ENCODE data around the gene CSDE1.

CSDE1 gene

DNA sequence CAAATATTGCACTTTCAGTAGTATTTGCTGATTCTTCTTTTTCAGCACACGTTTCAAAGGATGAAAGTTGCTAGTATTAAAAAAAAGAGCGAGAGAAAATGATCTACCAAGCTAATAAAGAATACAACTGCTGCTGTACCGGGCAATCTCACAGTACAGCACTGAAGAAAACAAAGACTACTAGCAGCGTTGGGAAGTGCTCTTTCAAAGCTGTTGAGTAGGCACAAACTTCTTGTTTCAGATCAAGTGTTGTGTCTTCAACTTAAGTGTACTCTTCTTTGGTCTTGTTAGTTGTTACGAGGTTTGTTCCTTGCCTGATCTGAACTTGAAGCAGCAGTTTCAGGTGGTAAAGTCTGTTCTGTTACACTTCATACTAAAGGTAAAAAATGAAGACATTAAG is 7.9 kb downstream of the CSDE1 start:
- DNase-seq (ENCODE audit: low spot score), result no peak

DNA sequence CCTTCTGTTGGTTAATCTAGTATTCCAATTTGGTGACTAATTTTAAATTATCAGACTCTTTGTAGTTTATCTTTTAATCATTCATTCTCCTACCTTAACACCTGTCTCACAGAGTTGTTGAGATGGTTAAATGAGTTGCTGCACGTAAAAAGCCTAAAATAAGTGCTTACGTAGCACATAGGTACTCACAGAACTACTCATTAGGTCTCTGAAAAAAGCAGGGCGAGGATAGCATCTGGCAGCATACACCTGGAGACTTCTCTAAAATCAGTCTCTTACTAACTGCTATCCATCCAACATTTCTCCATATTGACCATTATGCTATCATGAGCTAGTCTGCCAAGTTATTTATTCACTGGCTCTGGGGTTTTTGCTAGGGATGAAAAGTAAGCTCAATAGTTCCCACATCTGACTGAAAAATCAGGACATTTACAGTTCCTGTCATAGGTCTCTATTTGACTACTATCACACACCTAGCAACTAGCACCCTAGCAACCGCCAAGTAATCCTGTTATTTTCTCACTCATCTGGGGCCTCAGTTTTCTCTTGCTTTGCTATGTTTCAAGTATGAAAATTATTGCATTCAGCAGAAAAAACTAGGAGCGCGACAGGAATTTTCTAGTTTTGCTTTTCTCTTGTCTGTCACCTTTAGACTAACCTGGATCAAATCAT is 11.2 kb downstream of the CSDE1 start:
- no peak for DNase-seq (ENCODE audit: low spot score)

DNA sequence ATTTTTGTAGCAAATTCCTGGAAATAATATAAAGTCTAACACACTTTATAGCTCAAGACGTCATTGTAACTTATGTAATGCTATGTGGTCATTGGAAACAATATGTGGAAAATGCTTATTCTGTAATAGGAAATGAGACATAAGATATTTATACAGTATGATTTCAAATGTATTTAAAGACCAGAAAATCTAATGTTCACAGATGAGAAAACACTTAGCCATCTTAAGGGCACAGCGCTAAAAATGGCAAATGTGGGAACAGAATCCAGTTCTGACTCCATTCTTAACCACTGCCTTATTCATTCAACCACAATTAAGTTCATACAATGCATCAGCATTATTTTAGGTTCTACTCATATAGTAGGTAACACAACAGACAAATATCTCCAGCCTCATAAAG is 12.5 kb downstream of the CSDE1 start:
- DNase-seq (ENCODE audit: low spot score), result no peak

DNA sequence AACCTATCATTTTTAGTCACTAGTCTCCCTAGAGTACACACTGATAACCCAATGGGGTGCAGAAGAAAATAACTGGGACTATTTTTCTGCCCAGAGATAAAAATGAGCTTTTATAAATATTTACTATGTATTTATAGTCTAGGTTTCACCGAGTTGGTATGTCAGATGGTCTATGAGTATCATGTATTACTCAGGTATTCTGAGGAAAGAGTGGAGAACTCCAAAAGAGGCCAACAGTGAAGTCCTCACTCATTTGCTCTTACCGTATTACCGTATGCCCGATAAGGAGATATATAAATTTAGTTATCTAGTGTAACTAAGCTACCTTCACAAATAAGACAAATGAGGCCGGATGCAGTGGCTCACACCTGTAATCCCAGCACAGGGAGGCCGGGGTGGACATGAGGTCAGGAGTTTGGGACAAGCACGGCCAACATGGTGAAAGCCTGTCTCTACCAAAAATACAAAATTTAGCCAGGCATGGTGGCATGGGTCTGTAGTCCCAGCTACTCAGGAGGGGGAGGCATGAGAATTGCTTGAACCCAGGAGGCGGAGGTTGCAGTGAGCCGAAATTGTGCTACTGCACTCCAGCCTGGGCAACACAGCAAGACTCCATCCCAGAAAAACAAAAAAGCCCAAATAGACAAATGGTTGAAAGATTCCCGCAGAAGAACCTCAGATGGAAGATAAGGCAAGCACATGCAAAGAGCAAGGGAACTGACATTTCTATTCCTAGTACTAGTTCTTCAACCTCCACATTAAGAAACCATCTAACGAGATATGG is 15.6 kb downstream of the CSDE1 start:
- no peak for DNase-seq (ENCODE audit: low spot score)

GRCh38 chr1:114740331-114740730 is 17.5 kb downstream of the CSDE1 start:
- no peak for DNase-seq (ENCODE audit: low spot score)

GRCh38 chr1:114737314-114737849 is 20.4 kb downstream of the CSDE1 start:
- DNase-seq (ENCODE audit: low spot score), result no peak

DNA sequence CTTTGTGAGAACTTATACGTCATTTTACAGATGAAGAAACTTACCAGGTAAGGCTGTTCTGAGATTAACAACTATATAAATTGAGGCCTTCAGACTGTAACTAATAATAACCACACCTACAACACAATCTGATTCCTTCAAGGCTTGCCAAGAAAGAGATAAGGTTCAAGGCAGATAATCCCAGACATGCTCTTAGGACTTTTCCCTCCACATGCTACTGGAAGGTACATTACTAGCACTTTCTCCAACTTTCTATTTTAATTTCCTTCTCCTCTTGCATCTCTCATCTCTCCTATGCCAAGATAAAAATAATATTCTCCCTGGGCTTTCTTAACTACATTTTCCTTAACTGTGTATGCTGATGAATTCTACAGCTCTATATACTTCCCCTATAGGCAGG is 22.3 kb downstream of the CSDE1 start:
- no peak for DNase-seq (ENCODE audit: low spot score)

DNA sequence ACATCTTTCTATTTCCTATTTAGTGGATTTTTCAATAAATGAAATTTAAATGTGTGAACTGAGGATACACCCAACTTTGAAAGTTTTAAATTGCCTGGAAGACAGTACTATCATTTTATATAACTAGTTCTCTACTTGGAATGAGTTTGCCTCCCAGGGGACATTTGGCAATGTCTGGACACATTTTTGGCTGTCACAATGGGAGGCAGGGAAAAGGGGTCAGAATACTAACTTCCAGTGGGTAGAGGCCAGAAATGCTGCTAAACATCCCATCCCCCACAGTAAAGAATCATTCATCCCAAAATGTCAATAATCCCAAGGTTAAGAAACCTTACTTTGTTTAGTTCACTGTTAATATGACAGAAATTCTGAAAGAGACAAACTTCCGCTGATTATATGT is 28.0 kb downstream of the CSDE1 start:
- no peak for DNase-seq (ENCODE audit: low spot score)

GRCh38 chr1:114728553-114728952 is 29.2 kb downstream of the CSDE1 start:
- no peak for DNase-seq (ENCODE audit: low spot score)

DNA sequence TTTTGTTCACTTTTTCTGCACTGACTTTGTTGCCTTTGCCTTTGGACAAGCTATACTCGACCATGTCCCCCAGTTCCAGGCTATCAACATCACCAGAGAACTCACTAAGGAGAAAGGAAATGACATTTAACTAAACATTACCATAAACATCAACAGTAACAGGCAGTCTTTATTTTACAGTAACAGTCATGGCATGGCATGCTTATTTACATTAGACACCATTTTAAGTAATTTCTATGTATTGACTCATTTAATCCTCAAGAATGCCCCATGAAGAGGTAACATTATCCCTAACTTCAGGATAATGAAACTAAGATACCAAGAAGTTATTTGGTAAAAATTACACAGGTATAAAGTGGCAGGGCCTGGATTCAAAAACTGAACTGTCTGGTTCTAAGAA is 32.6 kb downstream of the CSDE1 start:
- DNase-seq (ENCODE audit: low spot score), result no peak

DNA sequence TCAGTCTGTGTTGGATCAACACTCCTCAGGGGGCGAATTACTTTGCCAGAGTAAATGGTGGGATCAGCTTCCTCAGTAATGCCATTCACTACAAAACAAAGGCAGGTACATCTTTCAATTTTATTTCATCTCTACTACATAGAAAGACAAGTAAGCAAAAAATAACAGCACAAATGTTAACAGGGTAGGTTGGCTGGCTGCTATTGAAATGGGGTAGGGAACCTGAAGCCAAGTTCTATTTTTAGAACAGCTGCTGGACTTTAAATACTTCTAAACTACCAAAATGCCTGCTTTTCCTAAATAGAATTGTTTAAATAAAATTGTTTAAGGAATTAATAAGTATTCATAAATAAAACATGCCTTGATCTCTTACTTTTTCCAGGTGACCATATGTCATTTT is 33.9 kb downstream of the CSDE1 start:
- DNase-seq (ENCODE audit: low spot score), result no peak

- DNase-seq (ENCODE audit: low spot score), result no peak
Measured at GRCh38 chr1:114723457-114723856, 34.3 kb downstream of the CSDE1 start.

DNA sequence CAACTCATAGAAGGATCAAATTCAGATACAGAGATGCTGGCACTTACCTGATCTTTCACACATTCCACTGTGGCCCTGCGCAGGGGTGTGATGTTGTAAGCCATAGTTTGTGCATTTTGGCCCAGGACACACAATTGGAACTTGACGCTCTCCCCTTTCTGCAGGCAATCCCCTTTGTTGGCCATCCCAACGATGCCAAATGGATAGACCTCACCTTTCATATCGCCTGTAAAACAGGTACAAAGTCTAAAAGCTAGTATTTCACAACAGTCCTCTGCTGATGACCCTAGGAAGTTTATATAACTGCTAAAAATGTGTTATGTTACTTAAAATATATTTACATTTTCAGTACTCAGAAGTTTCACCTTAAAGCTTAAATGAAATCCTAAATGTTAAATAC is 37.3 kb downstream of the CSDE1 start:
- DNase-seq (ENCODE audit: low spot score), result no peak

DNA sequence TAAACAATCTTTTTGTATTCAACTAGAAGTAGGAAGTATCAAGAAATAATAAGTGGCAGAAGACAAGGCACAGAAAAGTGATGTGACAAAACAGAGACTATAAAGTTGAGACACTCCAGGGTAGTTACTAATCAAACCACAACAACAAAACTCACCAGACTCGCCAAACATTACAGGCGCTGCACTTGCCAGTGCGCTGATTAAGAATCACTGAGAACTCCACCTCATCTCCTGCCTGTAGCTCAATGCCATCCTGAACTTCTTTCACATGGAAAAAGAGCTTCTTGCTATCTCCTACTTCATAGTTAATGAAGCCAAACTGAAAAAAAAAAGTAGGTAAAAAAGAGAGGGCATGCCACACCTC is 38.4 kb downstream of the CSDE1 start:
- no peak for DNase-seq (ENCODE audit: low spot score)

DNA sequence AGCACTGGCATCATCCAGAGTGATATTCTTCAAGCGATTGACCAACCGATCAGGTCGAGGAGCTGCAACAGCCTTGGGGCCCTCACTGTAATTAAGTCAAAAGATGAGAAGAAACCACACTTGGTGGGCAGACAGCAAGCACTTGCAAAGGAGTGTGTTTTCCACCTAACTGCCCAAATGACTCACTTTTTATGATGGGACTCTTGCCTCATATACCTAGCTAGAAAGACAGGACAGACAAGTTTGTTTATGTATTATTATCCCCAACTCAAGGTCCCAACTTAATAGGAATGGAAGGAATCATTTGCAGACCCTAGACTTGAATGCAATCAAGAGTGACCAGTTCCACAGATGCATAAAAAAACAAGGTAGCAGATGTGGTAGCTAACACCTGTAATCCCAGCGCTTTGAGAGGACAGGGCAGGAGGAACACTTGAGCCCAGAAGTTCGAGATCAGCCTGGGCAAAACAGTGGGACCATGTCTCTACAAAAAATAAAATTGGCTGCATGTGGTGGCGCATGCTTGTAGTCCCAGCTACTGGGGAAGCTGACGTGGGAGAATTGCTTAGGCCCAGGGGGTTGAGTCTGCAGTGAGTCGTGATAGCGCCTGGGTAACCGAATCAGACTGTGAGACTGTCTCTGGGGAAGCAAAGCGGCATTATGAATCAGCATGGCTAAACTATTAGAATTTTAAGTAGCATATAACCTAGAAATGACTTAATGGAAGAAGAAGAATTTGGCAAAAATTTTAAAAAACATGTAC is 38.9 kb downstream of the CSDE1 start:
- no peak for DNase-seq (ENCODE audit: low spot score)

- peak; percentile 90 for DNase-seq (ENCODE audit: low spot score)
Measured at GRCh38 chr1:114716304-114717170, 41.2 kb downstream of the CSDE1 start, which contains the start of gene NRAS. TSS of gene NRAS (minus strand) at chr1:114716771. CDS start at chr1:114716160, 611 bp downstream.

- DNase-seq (ENCODE audit: low spot score), result no peak
Measured at GRCh38 chr1:114715952-114716303, 41.9 kb downstream of the CSDE1 start.

DNA sequence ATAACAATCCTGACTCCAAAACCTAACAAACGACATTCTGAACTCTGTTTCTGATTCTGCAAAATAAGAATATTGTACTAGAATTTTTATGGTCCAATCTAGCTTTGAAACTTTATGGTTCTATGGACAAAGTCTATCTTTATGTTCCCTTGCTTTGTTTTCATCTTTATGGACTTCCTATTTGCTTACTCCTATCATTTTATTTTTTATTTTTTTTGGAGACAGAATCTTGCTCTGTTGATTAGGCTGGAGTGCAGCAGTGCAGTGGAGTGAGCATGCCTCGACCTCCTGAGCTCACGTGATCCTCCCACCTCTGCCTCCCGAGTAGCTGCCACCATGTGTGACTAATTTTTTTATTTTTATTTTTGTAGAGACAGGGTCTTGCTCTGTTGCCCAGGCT is 44.8 kb downstream of the CSDE1 start:
- DNase-seq (ENCODE audit: low spot score), result no peak

DNA sequence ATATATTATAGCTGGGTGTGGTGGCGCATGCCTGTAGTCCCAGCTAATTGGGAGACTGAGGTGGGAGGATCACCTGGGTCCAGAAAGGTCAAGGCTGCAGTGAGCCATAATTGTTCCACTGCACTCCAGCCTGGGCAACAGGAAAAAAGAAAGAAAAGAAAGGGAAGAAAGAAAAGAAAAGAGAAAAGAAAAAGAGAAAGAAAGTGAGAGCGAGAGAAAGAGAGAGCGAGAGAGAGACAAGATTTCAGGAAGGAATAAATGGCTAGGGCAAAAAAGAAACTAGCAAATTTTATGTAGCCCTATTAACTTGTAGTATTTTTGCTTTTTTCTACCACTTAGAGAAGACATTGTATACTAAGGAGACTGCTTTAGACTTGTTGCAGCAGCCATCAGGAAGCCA is 47.4 kb downstream of the CSDE1 start:
- DNase-seq (ENCODE audit: low spot score), result no peak

GRCh38 chr1:114707604-114708003 is 50.2 kb downstream of the CSDE1 start:
- DNase-seq (ENCODE audit: low spot score), result no peak

GRCh38 chr1:114703242-114703641 is 54.5 kb downstream of the CSDE1 start:
- DNase-seq (ENCODE audit: low spot score), result no peak

GRCh38 chr1:114702737-114703136 is 55.0 kb downstream of the CSDE1 start:
- DNase-seq (ENCODE audit: low spot score), result no peak
